Fibroblast of lung (primary cell): ENCODE results near the gene MRPL55. TPM values are rescaled to one million over a fixed set of nuclear protein-coding genes. Genes with fewer than 3 reads are reported as not detected.

Experiments
- DNase-seq, 2 donors: peaks; one replicate each; pipeline versions ENCODE4 v3.0.0 to v3.0.0-alpha.2; 2010; ENCODE audit warnings: low read depth in 2 of 2
- H2AFZ ChIP-seq: 2 replicates; pipeline ENCODE4 v1.5.1; 2012; ENCODE audit warnings: low read length, control low read depth, inconsistent platforms
- H3K27ac ChIP-seq: 2 replicates; pipeline ENCODE4 v1.5.1; 2011; ENCODE audit warnings: low read length, control low read depth; ENCODE audit not compliant: insufficient read depth
- H3K27me3 ChIP-seq: 2 replicates; pipeline ENCODE4 v1.5.1; 2011; ENCODE audit warnings: mild to moderate bottlenecking, low read length; ENCODE audit not compliant: control insufficient read depth, insufficient read depth
- H3K36me3 ChIP-seq: 2 replicates; pipeline ENCODE4 v1.5.1; 2011; ENCODE audit warnings: low read length; ENCODE audit not compliant: control insufficient read depth, insufficient read depth
- H3K4me1 ChIP-seq: 2 replicates; pipeline ENCODE4 v1.5.1; 2011; ENCODE audit warnings: low read length; ENCODE audit not compliant: control insufficient read depth, insufficient read depth; ENCODE audit errors: extremely low read depth
- H3K4me2 ChIP-seq: 2 replicates; pipeline ENCODE4 v1.5.1; 2011; ENCODE audit warnings: low read length, control low read depth; ENCODE audit not compliant: insufficient read depth; ENCODE audit errors: extremely low read depth
- H3K4me3 ChIP-seq, 4 experiments: fragments of 200-600 bp in 1 of 4; sonication (generic) in 1 of 4; replicated peaks in 1 of 4; 2 replicates each; pipeline ENCODE4 v1.5.1; 2011 to 2016; ENCODE audit warnings: low read length in 4 of 4, low read depth in 3 of 4, mild to moderate bottlenecking in 3 of 4, control low read depth in 2 of 4, inconsistent platforms in 1 of 4, mixed read lengths in 1 of 4; ENCODE audit not compliant: insufficient read depth in 1 of 4; ENCODE audit errors: control extremely low read depth in 1 of 4
- H3K79me2 ChIP-seq: 2 replicates; pipeline ENCODE4 v1.5.1; 2012; ENCODE audit warnings: mild to moderate bottlenecking, low read length, inconsistent platforms; ENCODE audit not compliant: control insufficient read depth, insufficient read depth
- H3K9ac ChIP-seq: 2 replicates; pipeline ENCODE4 v1.5.1; 2011; ENCODE audit warnings: mild to moderate bottlenecking, low read length, control low read depth; ENCODE audit not compliant: insufficient read depth
- H3K9me3 ChIP-seq: 2 replicates; pipeline ENCODE4 v1.5.1; 2012; ENCODE audit warnings: low read depth, low read length; ENCODE audit not compliant: control insufficient read depth, insufficient read depth
- H4K20me1 ChIP-seq: 2 replicates; pipeline ENCODE4 v1.5.1; 2011; ENCODE audit warnings: low read length; ENCODE audit not compliant: control insufficient read depth, insufficient read depth; ENCODE audit errors: extremely low read depth
- CTCF ChIP-seq, 2 donors: IDR thresholded peaks in 1 of 2; conservative IDR thresholded peaks in 1 of 2; 1 replicate in 1 of 2; 2 replicates in 1 of 2; pipeline ENCODE4 v1.5.1; 2011 to 2012; ENCODE audit warnings: low read length in 2 of 2, control low read depth in 1 of 2, inconsistent platforms in 1 of 2, low read depth in 1 of 2, mild to moderate bottlenecking in 1 of 2
- EZH2 ChIP-seq: IDR thresholded peaks from 2 replicates; pipeline ENCODE4 v1.5.1; 2012; ENCODE audit warnings: low read length, control low read depth, mild to moderate bottlenecking; ENCODE audit errors: missing control alignments
- polyA plus RNA-seq, 2 donors: library from polyadenylated mRNA; depleted of rRNA in 1 of 2; stranded (reverse) in 1 of 2; unstranded in 1 of 2; fragments of >200 nt; gene quantifications; 2 replicates each; pipeline ENCODE4 v1.2.1, GENCODE V29; 2011 to 2012; ENCODE audit warnings: missing spikeins in 1 of 2
- total RNA-seq: library from RNA; depleted of rRNA; stranded (reverse); fragments of >200 nt; gene quantifications from 2 replicates; pipeline ENCODE4 v1.2.1, GENCODE V29; 2014

MRPL55 gene
- total and polyA plus RNA-seq, 2 donors (not counting 1 experiment from before 2014, with no cell fraction given) = 39.5 to 51.7 TPM

DNA sequence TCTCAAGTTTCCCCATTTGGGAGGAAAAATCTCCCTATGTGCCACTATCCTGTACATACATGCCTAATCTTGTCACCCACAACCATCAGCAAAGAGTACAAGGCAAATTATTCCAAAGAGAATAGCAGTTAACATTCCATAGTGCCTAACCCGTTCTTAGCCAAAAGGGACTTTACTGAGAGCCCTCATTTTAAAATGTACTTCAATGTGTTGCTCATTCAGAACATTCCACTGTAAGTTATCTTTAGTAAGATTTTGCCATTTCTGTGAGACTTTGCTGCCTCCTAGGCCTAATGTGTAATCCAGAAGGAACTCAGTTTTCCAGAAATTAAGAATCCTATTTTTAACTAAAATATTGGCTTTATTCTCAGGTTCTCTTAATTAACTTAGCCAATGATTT is 11.3 kb upstream of the MRPL55 start:
- no peak for DNase-seq
- no peak overlapping the region for H3K4me3 ChIP-seq
- H3K4me2 ChIP-seq = no peak overlapping the region
- no peak overlapping the region for H3K27ac ChIP-seq
- no peaks in the 10 kb centered on the region for H3K79me2 ChIP-seq
- no peaks in the 10 kb centered on the region for H3K9me3 ChIP-seq
- no peak for TF ChIP-seq EZH2
- no peak for TF ChIP-seq CTCF (conservative IDR thresholded peaks at IDR 0.05 in 1 of 2, IDR thresholded peaks at IDR 0.05 in 1 of 2; ENCODE audit: low read depth in 1 of 2, low read length in 2 of 2)
- no peak overlapping the region for H2AFZ ChIP-seq
- no peaks in the 10 kb centered on the region for H4K20me1 ChIP-seq
- no peaks in the 10 kb centered on the region for H3K4me1 ChIP-seq
- H3K9ac ChIP-seq = no peak overlapping the region
- no peaks in the 10 kb centered on the region for H3K36me3 ChIP-seq
- no peaks in the 10 kb centered on the region for H3K27me3 ChIP-seq

DNA sequence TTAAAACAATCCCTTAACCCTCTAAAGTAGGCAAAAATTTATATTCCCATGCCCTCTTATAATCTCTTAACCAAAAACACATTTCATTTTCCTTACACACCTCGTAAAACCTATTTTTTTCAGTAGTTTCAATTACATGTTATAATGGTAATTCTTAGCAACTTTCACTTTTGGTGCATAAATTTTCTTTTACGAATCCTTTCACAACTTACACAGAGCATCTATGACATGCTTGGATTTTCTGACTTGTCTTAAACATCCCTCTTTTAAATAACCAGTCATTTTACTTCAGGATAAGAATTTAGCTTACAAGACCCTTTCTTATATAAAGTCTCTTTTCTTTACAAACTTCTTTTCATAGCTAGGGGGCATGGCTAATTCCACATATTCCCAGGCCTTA is 8.9 kb upstream of the MRPL55 start:
- H3K4me1 ChIP-seq = no peaks in the 10 kb centered on the region
- no peaks in the 10 kb centered on the region for H3K79me2 ChIP-seq
- H3K27ac ChIP-seq = no peak overlapping the region
- no peak overlapping the region for H3K4me3 ChIP-seq
- H2AFZ ChIP-seq = no peak overlapping the region
- no peak for DNase-seq
- H3K36me3 ChIP-seq = no peaks in the 10 kb centered on the region
- no peaks in the 10 kb centered on the region for H3K27me3 ChIP-seq
- no peak overlapping the region for H3K9ac ChIP-seq
- TF ChIP-seq EZH2 (no peak), CTCF (conservative IDR thresholded peaks at IDR 0.05 in 1 of 2, IDR thresholded peaks at IDR 0.05 in 1 of 2; ENCODE audit: low read depth in 1 of 2, low read length in 2 of 2) (no peak)
- no peaks in the 10 kb centered on the region for H3K9me3 ChIP-seq
- no peak overlapping the region for H3K4me2 ChIP-seq
- no peaks in the 10 kb centered on the region for H4K20me1 ChIP-seq

GRCh38 chr1:228117335-228117734 is 8.2 kb upstream of the MRPL55 start:
- DNase-seq = no peak
- Histone ChIP-seq H2AFZ (no peak overlapping the region), H3K9ac (no peak overlapping the region), H3K79me2 (no peaks in the 10 kb centered on the region), H3K9me3 (no peaks in the 10 kb centered on the region), H3K4me3 (no peak overlapping the region), H3K27me3 (no peaks in the 10 kb centered on the region), H4K20me1 (no peaks in the 10 kb centered on the region), H3K4me2 (no peak overlapping the region), H3K27ac (no peak overlapping the region), H3K4me1 (no peaks in the 10 kb centered on the region), H3K36me3 (no peaks in the 10 kb centered on the region)
- TF ChIP-seq CTCF (conservative IDR thresholded peaks at IDR 0.05 in 1 of 2, IDR thresholded peaks at IDR 0.05 in 1 of 2; ENCODE audit: low read depth in 1 of 2, low read length in 2 of 2) (no peak), EZH2 (no peak)
